HG03354 (cell line): ENCODE results near the gene NBL1.

Source experiments
- ATAC-seq: cut with Tn5 transposase; IDR thresholded peaks from one replicate; pipeline ENCODE4 v1.9.1; 2021; ENCODE audit warnings: mild to moderate bottlenecking; ENCODE audit not compliant: unreplicated experiment, poor library complexity, severe bottlenecking

The NBL1 gene, protein sequence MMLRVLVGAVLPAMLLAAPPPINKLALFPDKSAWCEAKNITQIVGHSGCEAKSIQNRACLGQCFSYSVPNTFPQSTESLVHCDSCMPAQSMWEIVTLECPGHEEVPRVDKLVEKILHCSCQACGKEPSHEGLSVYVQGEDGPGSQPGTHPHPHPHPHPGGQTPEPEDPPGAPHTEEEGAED

DNA sequence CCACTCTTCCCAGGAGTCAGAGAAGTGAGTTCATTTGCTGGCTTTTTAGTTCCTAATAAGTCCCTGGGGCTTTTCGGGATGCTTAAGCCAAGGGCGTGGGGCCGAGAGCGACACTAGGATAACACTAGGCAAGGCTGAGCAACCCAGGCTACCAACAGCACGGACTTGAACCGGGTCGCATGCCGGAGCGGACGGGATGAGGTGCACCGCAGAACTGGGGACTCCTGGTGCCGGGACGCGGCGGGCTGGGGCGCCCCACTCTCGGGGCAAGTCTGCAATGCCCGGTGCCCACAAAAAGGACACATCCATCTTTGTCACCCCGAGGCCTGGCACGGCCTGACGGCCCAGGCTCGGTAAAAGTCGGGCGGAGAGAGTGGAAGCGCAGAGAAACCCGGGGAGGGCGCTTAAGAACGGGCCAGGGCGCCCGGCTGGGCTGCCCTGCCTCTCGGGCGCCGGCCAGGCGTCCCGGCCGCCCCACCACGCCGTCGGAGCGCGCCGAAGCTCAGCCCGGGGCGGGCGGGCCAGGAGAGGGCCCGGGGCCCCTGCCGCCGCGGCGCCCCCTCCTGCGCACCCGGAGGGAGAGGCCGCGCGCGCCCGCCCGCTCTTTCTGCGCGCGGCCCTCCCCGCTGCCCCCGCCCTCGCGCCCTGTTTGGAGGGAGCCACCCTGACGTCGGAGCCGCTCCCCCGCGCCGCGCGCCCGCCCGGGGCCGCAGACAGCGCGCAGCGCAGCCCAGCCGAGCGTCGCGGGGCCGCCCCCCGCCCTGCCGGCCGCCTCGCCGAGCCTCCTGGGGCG lies at the start of gene NBL1:
TSS of gene NBL1 (plus strand) at position 710 of the 793 bp plus-strand sequence. CDS start 10,720 bp downstream, outside the sequence.
- peak; percentile 57 for ATAC-seq

DNA sequence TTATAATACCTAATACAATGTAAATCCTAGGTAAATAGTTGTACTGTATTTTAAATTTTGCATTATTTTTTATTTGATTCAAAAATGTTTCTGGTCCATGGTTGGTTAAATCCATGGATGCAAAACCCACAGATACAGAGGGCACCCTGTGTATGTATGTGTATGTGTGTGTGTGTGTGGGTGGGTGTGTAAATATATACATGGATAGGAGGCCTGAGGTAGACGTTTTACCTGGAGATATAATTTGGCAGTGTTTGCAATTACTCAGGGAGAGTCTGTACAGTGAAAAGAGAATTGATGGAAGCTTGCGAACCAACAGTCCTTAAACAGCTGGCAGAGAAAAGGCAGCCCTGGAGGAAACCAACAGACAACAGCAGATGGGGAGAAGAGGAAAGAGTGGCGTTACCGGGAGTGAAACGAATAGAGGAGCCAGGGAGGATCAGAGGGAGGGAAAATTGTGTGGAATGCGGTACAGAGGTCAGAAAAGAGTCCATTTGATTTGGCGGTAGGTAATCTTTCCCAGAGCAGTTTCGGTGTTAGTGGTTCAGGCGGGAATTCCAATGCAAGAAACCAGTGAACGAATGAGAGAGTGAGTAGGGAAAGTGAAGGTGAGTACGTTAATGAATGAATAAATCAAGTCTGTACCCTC lies 47.9 kb upstream of the NBL1 start:
- ATAC-seq: peak; percentile 1

DNA sequence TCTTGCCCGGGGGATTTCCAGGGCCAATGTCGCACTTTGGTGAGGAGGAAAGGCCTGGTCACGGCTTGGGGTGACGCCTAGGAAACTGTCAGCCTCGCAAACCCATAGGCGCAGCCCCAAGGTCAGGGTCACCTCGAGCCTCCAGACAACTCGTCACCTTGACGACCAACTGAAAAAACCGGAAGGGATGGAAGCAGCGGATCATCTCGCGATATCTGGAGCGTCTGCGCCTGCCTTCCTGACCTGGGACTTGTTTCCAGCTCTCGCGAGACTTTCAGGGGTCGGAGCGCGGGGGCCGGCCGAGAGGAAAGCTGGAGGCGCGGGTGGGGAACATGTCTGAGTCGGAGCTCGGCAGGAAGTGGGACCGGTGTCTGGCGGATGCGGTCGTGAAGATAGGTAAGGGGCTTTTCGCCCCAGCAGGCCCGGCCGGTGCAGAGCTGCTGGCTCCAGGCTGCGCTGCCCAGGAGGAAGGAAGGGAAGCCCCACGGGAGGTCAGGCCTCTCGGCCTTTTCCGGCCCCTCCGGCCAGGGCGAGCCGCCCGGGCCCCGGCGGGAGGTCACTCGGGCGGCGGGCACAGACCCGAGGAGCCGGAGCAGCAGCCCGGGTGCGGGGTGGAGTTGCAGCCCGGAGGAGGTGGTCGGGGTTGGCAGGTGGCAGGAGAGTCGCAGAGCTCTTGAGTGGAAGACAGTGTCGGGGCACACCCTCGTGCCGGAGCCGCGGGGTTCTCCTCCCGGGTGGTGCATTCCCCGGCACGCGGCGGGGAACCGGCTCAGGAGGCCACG lies 47.2 kb upstream of the NBL1 start:
- peak; percentile 88 for ATAC-seq

DNA sequence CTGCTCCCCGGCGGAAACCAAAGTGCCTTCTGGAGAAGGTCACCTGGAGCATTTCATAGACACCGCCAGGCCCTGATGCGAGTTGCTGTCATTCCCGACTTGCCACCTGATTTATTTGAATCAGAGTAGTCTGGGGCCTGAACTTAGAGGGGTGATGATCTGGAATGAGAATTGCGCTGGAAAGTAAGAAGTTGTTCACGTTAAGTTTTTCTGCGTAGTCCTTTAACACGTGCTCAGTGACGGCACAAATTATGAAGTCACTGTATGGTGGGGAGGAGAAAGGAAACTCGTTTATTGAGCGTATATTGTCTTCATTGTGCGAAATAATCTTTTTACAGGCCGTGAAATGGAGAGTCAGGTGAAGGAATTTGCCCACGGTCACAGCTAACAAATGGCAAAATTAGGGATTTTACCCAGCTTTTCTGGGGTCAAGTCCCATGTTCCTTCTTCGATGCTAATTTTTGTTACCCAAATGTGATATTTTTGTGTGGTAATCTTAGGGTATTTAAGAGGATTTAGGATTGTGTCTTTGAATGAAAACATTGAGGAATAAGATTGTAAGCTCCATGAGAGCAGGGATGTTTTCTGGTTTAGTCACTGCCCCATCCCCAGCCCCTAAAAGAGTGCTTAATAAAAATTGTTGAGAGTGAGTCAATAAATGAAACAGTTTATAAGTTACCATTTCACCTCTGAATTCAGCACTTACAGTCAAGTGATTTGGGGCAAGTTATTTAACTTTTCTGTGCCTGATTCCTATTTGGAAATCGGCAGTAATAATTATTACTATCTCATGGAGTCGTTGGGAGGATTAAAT lies 46.4 kb upstream of the NBL1 start:
- ATAC-seq: no peak

DNA sequence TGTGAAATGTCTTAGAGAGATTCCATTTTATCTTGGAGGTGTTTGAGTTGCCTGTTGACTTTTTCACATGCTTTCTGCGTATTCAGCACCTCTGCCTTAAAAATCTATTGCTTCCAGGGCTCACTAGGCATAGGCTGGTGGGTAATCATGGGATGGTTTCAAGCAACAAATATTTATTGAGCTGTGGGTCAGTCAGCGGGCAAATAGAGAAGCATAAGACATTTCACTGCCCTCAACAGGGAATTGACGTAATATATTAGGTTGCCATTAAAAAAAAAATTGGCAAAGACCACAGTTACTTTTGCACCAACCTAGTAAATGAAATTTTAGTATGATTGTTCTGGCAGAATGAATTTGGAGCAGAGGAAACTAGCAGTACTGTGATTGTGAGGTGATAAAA lies 44.3 kb upstream of the NBL1 start:
- no peak for ATAC-seq

DNA sequence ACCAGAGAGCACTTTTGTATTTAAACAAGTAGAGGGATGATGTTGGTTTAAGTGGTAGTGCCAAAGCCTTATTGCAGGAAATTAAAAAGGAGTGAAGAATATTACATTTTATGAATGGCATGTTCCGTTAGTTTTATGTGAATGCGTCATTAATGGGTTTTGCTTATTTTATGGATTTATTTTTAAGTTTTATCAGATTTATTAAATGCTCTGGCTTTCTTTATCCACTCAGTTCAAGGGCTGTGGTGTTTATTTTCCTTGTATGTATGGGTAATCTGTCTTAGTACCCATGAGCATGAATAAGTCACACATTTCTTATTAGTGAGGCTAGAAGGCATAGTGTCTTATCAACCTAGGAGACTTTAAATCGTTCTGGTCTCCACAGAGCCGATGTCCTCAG lies 41.6 kb upstream of the NBL1 start:
- no peak for ATAC-seq

DNA sequence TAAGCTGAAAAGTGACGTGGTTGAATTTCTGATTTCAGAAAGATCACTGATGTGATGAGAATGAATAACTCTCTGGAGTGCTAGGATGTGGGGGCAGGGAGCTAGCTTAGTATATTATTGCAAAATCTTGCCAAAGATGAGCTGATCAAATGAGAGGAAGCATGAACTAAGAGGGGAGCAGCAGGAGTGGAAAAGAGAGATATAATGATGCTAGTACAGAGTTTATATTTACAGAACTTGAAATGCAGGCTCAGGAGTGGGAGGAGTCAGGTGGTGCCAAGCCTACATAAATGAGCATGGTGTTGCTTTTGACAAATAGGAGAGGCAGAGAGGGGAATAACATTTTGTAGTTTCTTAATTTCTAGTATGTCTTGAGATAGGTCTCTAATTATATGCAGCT lies 38.1 kb upstream of the NBL1 start:
- no peak for ATAC-seq

DNA sequence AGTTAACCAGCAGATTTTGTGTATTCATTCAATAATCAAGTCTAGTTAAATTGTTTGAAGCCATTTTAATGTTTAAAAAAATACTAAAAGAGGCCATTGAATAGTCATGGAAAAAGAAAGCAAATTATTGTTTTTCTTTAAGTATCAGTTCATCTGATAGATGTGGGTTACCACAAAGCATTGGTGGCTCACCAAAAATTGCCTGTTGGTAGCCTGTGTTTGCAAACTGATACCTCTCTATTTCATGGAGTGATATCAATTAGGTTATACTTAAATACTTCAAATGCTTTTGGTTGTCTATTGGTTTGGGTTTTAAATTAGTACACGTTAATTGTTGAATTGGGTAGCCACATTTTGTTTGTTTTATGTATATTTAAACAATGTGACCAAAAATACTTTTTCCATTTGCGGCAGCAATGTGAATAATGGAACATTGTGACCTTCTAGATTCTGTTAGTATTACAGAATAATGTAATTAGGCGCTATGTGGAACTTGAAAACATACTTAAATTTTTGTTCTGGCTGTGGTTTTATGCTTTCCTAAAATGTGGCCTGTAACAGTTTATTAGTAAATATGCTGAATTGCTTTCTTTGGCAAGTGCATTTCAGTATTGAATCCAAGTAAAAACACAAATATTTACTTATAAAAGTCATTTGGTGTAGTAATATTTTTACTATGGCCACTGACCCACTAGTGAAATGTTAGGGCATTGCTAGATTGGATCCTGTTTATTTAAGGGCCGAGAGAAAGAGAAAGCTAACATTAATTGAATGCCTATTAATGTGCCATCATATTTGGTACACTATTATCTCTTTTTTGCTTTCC lies 37.1 kb upstream of the NBL1 start:
- no peak for ATAC-seq

DNA sequence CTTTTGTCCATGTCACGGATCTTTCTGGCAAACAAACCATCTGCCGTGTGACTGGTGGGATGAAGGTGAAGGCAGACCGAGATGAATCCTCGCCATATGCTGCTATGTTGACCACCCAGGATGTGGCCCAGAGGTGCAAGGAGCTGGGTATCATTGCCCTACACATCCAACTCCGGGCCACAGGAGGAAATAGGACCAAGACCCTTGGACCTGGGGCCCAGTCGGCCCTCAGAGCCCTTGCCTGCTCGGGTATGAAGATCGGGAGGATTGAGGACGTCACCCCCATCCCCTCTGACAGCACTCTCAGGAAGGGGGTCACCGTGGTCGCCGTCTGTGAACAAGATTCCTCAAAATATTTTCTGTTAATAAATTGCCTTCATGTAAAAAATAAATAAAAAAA lies 35.9 kb upstream of the NBL1 start:
- ATAC-seq: no peak

DNA sequence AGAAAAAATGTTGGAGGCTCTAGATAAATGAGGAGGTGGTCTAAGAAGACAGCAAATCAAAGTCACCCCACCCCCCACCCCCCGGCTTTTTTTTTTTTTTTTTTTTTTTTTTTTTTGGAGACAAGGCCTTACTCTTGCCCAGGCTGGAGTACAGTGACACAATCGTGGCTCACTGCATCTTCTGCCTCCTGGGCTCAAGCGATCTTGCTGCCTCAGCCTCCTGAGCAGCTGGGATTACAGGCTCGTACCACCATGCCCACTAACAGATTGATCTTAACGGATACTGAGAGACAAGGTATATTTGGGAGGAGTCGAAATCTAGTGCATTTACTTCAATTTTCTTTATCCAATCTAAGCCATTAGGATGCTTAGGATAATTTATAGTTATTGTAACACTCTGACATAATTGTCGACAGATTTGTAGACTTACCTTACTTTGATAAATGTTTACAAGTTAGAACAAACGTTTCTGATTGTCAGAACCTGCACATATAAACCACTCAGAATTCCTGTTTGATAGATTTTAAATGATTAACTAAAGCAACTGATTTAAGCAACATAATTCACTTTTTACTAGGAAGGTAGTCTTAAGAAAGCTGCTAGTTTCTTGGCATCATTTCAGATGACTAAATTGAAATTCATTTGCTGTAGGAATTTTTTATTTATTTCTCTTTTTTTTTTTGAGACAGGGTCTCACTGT lies 33.7 kb upstream of the NBL1 start:
- ATAC-seq: no peak

DNA sequence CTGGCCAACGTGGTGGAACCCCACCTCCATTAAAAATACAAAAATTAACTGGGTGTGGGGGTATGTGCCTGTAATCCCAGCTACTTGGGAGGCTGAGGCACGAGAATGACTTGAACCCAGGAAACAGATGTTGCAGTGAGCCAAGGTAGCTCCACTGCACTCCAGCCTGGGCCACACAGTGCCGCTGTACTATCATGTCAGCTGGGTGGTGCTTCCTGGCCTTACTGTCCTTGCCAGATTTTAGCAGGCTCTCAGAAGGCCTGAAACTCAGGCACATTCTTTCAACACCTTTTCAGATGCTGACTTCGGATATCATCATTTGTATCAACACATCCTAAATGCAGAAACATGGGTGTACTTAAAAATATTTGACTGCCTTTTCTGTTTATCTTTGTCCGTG lies 31.6 kb upstream of the NBL1 start:
- ATAC-seq: no peak

DNA sequence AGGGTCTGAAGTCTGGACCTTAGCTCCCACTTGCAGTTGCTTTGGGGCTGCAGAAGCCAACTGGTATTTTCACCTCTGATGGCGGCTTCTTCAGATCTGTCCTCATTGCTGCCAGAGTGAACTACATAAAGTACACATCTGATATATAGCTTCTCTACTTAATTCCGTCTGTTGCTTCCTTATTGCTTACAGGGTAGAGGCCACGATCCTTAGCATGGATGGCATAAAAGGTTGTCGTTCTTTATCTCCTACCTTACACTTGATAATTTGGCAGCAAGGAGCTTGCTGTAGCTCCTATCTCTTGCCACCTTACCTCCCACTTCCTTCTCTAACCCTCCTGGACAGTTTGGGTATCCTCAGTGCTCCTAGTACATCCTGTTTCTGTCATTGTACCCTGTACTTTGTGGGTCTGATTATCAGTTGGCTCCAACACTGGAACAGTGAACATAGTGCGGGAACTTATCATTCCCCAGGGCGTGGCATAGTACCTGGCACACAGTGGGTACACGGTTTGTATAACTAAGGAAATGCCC lies 30.9 kb upstream of the NBL1 start:
- ATAC-seq: no peak

DNA sequence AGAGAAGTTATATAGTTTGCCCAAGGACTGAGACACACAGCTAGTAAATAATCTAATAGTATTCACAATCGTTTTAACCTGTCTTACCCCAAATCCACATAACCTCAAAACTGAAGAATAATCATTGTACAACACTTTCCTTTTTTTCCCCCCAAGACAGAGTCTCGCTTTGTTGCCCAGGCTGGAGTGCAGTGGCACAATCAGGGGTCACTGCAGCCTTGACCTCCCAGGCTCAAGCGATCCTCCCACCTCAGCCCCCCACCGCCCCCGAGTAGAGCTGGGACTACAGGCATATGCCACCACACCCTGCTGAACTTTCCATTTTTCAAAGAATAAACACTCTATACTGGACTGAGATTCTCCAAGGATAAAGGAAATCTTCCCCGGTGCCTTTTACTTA lies 28.7 kb upstream of the NBL1 start:
- no peak for ATAC-seq

DNA sequence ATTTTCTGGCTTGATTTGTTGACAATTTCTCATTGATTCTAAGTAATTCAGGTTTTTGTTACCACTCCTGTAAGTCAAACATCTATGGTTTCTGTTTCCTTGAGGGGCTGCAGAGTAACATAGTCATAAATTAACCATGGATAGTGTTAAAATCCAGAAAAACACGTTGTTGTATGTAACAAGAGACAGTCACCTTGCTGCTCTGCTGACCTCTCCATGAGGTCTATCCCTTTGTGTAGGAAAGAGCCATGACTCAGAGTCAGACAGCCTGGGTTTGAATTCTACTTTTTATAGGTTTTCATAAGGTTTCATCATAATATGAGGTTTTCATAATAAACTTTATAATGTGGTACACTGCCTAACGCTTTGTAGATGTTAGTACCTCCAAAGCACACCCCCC lies 27.6 kb upstream of the NBL1 start:
- ATAC-seq: no peak

DNA sequence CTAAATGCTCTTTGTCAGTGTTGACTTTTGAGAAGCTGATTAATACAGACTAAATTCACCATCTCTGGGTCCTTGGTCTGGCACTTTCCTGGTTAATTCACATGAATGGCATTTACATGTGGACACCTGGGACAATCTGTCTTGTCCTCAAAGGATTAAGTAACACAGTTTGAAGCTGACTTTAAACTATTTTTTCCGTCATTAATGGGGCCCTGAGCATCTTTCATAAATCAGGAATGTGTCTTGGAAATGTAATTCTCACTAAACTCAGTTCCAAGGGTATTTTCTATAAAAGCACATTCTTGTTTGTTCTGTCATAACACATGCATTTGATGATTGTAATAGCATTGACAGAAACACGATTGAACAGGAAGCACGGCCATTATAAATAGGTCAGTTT lies 26.7 kb upstream of the NBL1 start:
- ATAC-seq: no peak

DNA sequence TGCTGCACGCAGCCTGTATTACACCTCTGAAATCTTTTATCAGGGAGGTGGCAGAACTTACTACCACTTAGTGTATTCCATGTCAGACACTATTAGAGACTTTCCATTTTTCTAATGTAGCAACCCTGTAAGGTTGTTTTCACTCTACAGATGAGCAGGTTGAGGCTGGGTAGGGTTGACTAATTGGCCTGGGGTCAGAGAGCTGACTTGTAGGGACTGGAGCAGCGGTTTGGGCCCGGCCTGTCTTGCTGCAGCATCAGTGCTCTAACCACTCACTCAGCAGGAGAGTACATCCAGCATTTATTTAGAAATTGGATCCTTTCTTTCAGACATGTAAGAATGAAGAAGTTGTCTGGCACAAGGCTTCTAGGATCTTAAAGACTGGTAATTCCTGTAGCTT lies 25.7 kb upstream of the NBL1 start:
- no peak for ATAC-seq

DNA sequence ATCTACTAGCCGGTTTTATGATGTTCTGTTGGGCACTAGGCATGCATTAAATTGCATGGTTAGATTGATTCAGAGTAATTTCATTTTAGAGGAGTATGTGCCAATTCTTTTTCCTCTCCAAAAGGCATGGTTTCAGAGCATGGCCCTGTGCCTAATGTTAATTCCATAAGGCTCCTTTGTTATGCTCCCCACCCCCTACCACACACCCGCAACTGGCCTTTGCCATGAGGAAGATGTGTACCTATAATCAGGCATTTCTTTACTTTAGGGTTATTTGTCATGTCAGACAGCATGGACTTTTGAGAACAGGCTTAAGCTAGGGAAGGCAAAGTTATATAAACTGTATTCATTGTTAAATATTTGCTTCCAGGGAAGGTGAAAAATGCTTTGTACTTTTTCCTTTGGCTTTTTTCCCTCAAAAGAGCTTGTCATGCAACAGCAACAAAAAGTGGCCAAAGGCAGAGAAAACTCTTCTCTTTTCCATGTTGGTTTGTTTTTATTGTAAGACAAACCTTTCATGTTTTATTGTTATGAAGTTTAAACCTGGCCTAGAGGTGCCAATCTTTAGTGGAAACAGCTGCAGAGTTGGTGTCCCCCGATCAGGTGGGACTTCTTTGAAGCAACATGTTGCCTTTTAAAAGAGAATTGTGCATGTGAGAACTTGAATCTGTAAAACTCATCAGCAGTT lies 24.3 kb upstream of the NBL1 start:
- ATAC-seq: no peak
